VCaP (cell line): ENCODE results near the gene DDHD1.

Source experiments
- H3K27ac ChIP-seq: fragments of 450-650 bp; 2 replicates; pipeline ENCODE4 v1.5.1; 2017
- CTCF ChIP-seq: fragments of 450-650 bp; conservative IDR thresholded peaks from 2 replicates; pipeline ENCODE4 v1.5.1; 2017; ENCODE audit warnings: mild to moderate bottlenecking, moderate library complexity

Gene DDHD1

DNA sequence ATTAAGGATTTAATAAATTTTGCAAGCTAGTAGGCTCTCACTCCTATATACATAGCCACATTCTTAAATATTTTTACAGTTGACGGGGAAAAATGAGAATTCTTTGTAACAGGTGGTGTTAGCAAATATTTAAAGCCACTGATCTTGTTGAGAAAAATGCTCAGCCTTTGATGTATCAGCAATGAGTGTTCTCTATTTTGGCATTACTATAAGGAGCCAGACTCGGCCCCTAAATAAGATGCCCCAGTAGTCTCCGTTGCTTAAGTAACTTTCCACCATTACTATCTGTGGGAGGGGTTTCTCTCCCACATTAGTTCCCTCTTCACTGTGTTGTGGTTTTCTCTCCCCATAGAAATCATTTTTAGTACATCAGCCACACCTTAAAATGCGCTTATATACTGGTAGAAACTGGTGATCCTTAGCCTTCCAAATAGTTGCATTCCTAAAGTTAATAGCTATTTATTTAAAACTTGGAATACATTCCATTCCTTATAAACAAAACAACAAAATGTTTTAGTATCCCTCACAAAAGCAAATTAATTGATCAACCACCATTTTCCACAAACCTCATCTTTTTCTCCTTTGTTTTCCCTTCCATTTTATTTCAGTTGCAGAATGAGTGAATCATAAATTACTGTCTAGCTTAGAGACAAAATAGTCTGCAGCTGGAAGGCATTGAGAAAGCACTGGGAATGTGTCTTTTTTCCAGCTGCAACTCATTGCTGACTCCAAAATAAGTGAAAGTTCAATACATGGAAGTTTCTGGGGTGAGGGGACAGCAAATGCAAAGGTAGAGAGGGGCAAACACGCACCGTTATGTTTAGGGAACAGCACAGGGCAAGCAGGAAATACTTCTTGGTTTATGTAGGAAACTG is 117.5 kb downstream of the DDHD1 start:
- no peak for TF ChIP-seq CTCF
- H3K27ac ChIP-seq, result no peak overlapping the region

DNA sequence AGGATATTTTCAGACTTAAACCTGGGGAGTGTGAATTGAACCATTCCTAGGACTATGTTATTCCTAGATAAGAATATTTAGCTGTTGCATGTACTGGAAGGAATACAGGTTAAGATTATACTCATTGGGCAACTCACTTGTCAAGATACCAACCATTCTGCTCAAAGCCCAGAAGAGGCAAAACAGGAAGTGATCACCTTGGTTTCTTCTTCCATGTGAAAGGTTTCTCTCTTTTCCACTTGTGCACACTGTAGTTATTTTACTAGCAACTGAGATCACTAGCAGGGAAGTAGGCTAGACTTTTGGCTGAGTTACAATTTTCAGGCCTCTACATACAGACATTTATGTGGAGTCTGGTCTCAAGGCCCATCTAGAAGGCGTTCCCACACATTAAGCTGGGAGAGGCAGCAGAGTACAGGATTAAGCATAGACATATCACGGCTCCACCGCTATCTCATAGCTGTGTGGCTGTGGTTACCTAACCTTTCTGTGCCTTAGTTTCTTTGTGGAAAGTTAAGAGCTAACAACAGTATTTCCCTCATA is 118.4 kb downstream of the DDHD1 start:
- H3K27ac ChIP-seq, result no peak overlapping the region
- no peak for TF ChIP-seq CTCF

- no peak for TF ChIP-seq CTCF
- no peak overlapping the region for H3K27ac ChIP-seq
These were observed 119.1 kb downstream of the DDHD1 start for GRCh38 chr14:53034036-53034435.

DNA sequence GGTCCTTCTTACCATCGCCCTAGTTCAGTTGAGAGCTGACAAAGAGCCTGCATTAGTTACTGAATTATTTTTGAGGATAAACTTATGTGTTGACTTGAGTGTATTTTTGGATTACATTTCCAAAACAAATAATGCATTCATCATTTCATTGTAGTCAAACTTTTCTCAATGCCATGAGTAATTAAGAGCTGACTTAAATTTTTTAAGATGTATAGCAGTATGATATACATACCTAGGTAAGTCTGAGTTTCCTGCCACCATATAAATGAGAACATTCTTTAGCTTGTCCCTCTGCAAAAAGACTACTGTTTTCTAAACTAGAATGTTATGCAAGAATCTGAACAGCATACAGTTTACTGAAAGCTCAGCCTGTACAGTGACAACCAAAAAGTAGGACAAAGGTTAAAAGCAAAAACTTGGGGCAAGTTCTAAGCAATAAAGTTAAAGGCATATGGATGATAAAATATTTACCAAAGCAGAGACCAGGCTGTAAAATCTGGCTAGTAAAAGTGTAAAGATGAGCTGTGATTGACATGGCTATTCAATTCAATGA is 120.2 kb downstream of the DDHD1 start:
- no peak overlapping the region for H3K27ac ChIP-seq
- TF ChIP-seq CTCF, result no peak

DNA sequence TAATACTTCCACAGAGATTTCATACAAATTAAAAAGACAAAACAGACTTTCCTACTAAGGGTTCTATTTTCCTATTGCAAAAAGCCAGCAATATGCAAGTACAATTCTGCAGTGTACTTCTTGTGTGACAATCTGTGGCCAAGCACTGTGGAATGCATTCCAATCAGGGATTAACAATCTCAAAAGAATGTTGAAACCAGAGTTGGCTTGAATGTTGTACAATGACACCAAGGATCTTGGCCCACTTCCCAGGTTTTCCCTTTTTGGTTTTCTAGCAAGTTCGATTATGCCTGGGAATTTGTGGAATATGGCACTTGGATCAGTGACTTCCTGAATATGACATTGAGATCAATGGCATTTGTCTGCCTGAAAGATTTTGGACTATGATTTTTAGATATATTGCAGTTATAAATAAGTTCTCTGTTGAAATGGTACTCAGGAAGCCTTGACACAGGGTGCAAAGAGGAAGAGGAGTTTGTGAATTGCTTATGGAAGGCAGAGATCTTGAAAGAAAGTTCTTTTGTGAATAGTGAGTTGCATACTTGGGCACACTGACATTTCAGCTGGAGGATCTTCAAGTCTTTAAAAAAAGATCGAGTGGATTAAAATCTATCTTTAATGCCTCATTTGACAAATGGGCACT is 120.8 kb downstream of the DDHD1 start:
- no peak for TF ChIP-seq CTCF
- no peak overlapping the region for H3K27ac ChIP-seq

GRCh38 chr14:53027562-53027961 is 125.6 kb downstream of the DDHD1 start:
- no peak overlapping the region for H3K27ac ChIP-seq
- no peak for TF ChIP-seq CTCF

DNA sequence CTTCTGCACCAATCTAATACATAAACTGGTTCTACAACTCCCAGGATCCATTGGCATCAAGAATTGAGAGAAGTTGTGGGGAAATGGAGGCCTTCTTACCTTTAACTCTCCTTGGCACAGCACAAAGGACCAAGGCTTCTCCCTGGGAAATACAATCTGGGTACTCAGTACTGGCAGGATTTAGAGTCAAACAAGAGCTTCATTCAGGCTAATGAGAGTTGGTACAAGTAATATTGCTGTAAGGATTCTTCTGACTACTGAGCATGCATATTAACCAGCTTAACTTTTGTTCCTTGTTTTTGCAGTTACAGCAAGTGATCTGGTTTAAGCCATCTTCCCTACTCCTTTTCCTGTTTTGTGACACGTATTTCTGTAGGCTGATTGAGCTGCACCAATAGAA is 126.1 kb downstream of the DDHD1 start:
- no peak overlapping the region for H3K27ac ChIP-seq

More for the DNA sequence above, 126.1 kb downstream of the DDHD1 start:
- no peak for TF ChIP-seq CTCF
